CD4-positive, alpha-beta T cell (primary cell): Measurements from ENCODE around the gene SHTN1. TPM values are rescaled to one million over a fixed set of nuclear protein-coding genes. Genes with fewer than 3 reads are reported as not detected.

Source experiments
- ATAC-seq: fragments of 200-7000 bp; cut with Tn5 transposase; one replicate; pipeline ENCODE4 v1.10.0; 2022; ENCODE audit warnings: mild to moderate bottlenecking; ENCODE audit not compliant: poor library complexity
- CTCF ChIA-PET: fragments of 350-600 bp; sonication (Branson Sonifier 250); formaldehyde crosslinking; loops from one replicate; lab custom pipeline; 2021; ENCODE audit warnings: antibody characterized with exemption, inconsistent platforms; lab: Charles Lee
- POLR2A ChIA-PET: fragments of 350-600 bp; sonication (Branson Sonifier 250); formaldehyde crosslinking; loops from one replicate; lab custom pipeline; 2021; ENCODE audit warnings: antibody characterized with exemption, inconsistent platforms; lab: Charles Lee
- DNase-seq, 14 experiments: peaks; one replicate each; pipeline ENCODE4 v3.0.0-alpha.2; 2013 to 2020; ENCODE audit warnings: mixed read lengths in 2 of 14
- H3K27ac ChIP-seq, 2 donors: one replicate each; pipeline versions ENCODE4 v1.5.1 to v1.7.0; 2013; ENCODE audit warnings: low read length in 2 of 2, low read depth in 1 of 2, mild to moderate bottlenecking in 1 of 2
- H3K27me3 ChIP-seq, 2 experiments: 1 replicate in 1 of 2; 2 replicates in 1 of 2; pipeline versions ENCODE4 v1.6.1 to v1.7.0; 2013; ENCODE audit warnings: low read length in 2 of 2, control low read depth in 1 of 2, mild to moderate bottlenecking in 1 of 2, moderate library complexity in 1 of 2; ENCODE audit not compliant: insufficient read depth in 2 of 2, control insufficient read depth in 1 of 2
- H3K36me3 ChIP-seq: one replicate; pipeline ENCODE4 v1.6.1; 2013; ENCODE audit warnings: low read length, control low read depth; ENCODE audit not compliant: insufficient read depth
- H3K4me1 ChIP-seq: one replicate; pipeline ENCODE4 v1.6.1; 2013; ENCODE audit warnings: low read length, control low read depth; ENCODE audit not compliant: insufficient read depth
- H3K4me3 ChIP-seq: one replicate; pipeline ENCODE4 v1.5.1; 2013; ENCODE audit warnings: mild to moderate bottlenecking, low read length, moderate library complexity
- H3K9me3 ChIP-seq, 2 experiments: 1 replicate in 1 of 2; 2 replicates in 1 of 2; pipeline versions ENCODE4 v1.6.1 to v1.7.0; 2013; ENCODE audit warnings: low read length in 2 of 2, mild to moderate bottlenecking in 2 of 2, control low read depth in 1 of 2, moderate library complexity in 1 of 2; ENCODE audit not compliant: control insufficient read depth in 1 of 2, insufficient read depth in 1 of 2
- H3K27ac Mint-ChIP-seq: one replicate; pipeline ENCODE4 v1.8.0; 2020; ENCODE audit warnings: mixed read lengths
- H3K27me3 Mint-ChIP-seq: one replicate; pipeline ENCODE4 v1.8.0; 2021; ENCODE audit warnings: mixed read lengths
- H3K36me3 Mint-ChIP-seq: one replicate; pipeline ENCODE4 v1.8.0; 2021; ENCODE audit warnings: low read depth, mixed read lengths
- H3K4me1 Mint-ChIP-seq: one replicate; pipeline ENCODE4 v1.8.0; 2021; ENCODE audit warnings: low read depth, mixed read lengths
- H3K4me3 Mint-ChIP-seq: one replicate; pipeline ENCODE4 v1.8.0; 2020; ENCODE audit warnings: mild to moderate bottlenecking, mixed read lengths
- H3K9me3 Mint-ChIP-seq: one replicate; pipeline ENCODE4 v1.8.0; 2020; ENCODE audit warnings: mixed read lengths
- intact Hi-C, 2 experiments: fragments of 100-400 bp; cut with DNase I in 1 of 2; cut with micrococcal nuclease in 1 of 2; formaldehyde crosslinking; loops; one replicate each; pipeline versions ENCODE4 v1.15.1 to v1.9.0; 2023 to 2025; cut with DNase I, micrococcal nuclease
- total RNA-seq, 174 experiments: library from RNA in 2 of 174; stranded (reverse) in 2 of 174; gene quantifications; one replicate each; pipeline ENCODE4 v1.2.3 and lab custom pipeline; 2021 to 2026
- TF ChIP-seq, protein P1 (sequence below): fragments of 200-600 bp; IDR thresholded peaks from one replicate; pipeline ENCODE4 v1.8.0; 2022; ENCODE audit warnings: antibody characterized with exemption, mild to moderate bottlenecking

Gene SHTN1
- total RNA-seq, 2 experiments from 2014 or later = 0.75 to 0.85 TPM

DNA sequence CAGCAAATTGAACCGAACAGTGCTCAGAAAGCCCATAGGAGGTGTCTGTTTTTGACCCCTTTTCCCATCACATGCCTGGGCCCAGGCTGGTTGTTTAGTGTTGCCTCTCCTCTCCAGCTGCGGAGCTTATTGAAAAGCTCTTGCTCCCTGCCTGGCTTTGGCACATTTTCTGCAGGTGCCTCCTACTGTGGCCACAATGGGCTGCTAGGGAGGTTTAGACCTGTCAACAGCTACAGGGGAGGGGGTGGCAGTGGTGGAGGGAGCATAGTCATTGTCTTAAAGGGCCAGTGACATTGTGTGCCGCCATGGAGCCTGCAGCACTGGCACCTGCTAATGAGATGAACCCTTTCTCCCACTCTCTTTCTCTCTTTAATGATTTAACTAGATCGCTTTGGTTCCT, 168.9 kb downstream of the SHTN1 start:
- H3K9me3 Mint-ChIP-seq = no peaks in the 10 kb centered on the region
- intact Hi-C loops = no loop called here
- ATAC-seq = no peak
- Histone ChIP-seq H3K4me3 (no peak overlapping the region), H3K27me3 (peaks cover 0 to 3% of the 10 kb centered on the region in 2 experiments), H3K4me1 (no peaks in the 10 kb centered on the region), H3K9me3 (no peaks in the 10 kb centered on the region), H3K36me3 (no peaks in the 10 kb centered on the region), H3K27ac (no peak overlapping the region)
- no peak overlapping the region for H3K27ac Mint-ChIP-seq
- no peak overlapping the region for H3K4me3 Mint-ChIP-seq
- no peaks in the 10 kb centered on the region for H3K27me3 Mint-ChIP-seq
- no peaks in the 10 kb centered on the region for H3K4me1 Mint-ChIP-seq
- H3K36me3 Mint-ChIP-seq = no peaks in the 10 kb centered on the region
- no peak for DNase-seq
- TF ChIP-seq, protein P1, sequence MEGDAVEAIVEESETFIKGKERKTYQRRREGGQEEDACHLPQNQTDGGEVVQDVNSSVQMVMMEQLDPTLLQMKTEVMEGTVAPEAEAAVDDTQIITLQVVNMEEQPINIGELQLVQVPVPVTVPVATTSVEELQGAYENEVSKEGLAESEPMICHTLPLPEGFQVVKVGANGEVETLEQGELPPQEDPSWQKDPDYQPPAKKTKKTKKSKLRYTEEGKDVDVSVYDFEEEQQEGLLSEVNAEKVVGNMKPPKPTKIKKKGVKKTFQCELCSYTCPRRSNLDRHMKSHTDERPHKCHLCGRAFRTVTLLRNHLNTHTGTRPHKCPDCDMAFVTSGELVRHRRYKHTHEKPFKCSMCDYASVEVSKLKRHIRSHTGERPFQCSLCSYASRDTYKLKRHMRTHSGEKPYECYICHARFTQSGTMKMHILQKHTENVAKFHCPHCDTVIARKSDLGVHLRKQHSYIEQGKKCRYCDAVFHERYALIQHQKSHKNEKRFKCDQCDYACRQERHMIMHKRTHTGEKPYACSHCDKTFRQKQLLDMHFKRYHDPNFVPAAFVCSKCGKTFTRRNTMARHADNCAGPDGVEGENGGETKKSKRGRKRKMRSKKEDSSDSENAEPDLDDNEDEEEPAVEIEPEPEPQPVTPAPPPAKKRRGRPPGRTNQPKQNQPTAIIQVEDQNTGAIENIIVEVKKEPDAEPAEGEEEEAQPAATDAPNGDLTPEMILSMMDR = no peak
- CTCF ChIA-PET = no interaction called here
- POLR2A ChIA-PET = no interaction called here

DNA sequence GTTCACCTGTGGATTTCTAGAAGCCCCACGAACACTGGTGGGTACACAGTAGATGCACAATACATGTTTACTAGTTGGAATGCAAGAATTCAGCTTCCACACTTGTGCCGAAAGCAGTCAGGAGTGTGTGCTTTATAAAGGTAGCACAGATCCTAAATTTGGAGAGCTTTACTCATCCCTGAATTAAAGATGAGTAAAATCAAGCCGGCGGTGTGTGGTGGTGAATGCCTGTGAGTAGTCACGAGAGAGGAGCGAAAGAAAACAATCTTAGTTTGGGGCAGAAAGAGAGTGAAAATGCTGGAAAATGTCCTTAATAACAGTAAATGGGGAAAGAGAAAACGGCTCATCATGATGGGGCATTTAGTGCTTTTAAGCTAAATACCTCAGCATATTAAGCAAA, 169.3 kb downstream of the SHTN1 start:
- no peaks in the 10 kb centered on the region for H3K36me3 Mint-ChIP-seq
- TF ChIP-seq, protein P1 = no peak
- H3K27ac ChIP-seq = no peak overlapping the region
- no peaks in the 10 kb centered on the region for H3K9me3 ChIP-seq
- no peak for DNase-seq
- no peaks in the 10 kb centered on the region for H3K9me3 Mint-ChIP-seq
- H3K4me1 ChIP-seq = no peaks in the 10 kb centered on the region
- no peaks in the 10 kb centered on the region for H3K4me1 Mint-ChIP-seq
- no peak overlapping the region for H3K4me3 Mint-ChIP-seq
- intact Hi-C loops = no loop called here
- H3K27ac Mint-ChIP-seq = no peak overlapping the region
- H3K27me3 Mint-ChIP-seq = no peaks in the 10 kb centered on the region
- H3K27me3 ChIP-seq = peaks cover 0 to 3% of the 10 kb centered on the region in 2 experiments
- CTCF ChIA-PET = no interaction called here
- ATAC-seq = no peak
- POLR2A ChIA-PET = no interaction called here
- H3K4me3 ChIP-seq = no peak overlapping the region
- H3K36me3 ChIP-seq = no peaks in the 10 kb centered on the region

DNA sequence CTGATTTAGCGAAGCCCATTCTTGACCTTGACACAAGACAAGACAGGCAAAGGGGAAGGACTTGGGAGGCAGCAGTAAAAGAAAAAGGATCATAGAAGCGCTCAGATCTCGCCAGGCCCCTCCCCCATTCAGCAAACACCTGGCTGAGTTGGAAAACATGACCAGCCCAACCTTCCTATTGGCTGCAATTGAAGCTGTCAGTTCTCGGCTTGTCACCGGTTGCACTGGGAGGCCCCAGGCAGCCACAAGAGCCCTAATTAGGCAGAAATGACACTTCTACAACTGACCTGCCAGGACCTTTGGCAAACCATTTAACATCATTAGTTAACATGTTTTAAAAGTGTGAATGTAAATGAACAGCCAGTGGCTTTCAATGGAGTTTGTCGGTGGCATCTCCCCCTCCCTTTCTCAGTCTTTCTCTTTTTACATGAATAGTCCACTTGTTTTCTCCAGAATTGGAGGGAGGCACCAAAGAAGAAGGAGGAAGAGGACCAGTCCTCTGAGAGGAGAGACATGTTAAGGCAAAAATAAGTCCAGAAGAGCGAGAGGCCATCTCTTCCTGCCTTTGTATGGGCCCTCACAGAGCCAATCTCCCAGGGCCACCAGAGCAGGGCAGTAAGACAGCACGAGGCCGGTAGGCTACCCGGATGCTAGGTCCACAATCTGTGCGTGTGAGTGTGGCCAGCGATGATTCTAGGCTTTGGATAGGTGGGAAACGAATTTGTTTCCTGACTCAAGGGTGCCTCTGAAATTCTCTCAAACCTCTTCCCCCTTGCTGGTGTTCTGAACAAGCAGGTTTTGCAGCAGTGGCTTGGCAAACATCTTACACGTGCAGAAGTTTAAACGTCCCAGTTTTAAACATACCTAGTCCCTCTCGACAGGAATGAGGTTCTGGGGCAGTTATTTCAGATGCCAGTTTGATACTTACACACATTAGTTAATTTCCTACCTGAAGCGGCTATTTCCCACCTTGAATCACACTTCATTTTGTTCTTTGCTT, 170.7 kb downstream of the SHTN1 start:
- Mint-ChIP-seq H3K9me3 (no peaks in the 10 kb centered on the region), H3K4me1 (no peaks in the 10 kb centered on the region), H3K4me3 (no peak overlapping the region), H3K27ac (no peak overlapping the region), H3K27me3 (no peaks in the 10 kb centered on the region), H3K36me3 (no peaks in the 10 kb centered on the region)
- Histone ChIP-seq H3K9me3 (no peaks in the 10 kb centered on the region), H3K27ac (no peak overlapping the region), H3K27me3 (peaks cover 0 to 3% of the 10 kb centered on the region in 2 experiments), H3K4me1 (no peaks in the 10 kb centered on the region), H3K4me3 (no peak overlapping the region), H3K36me3 (no peaks in the 10 kb centered on the region)
- intact Hi-C loops = no loop called here
- TF ChIP-seq, protein P1 = no peak
- DNase-seq (no peak), ATAC-seq (no peak)
- CTCF ChIA-PET = no interaction called here
- POLR2A ChIA-PET = no interaction called here
